Mucosa of descending colon (tissue), 3 donors: ENCODE data around the gene POU2AF1. TPM values are rescaled to one million over a fixed set of nuclear protein-coding genes. Genes with fewer than 3 reads are reported as not detected.
A peak's percentile ranks its signal among the peaks of the same experiment; 100 is the strongest.

ENCODE experiments used
- ATAC-seq: fragments of 200-7000 bp; cut with Tn5 transposase; one replicate; pipeline ENCODE4 v1.9.1; 2020; ENCODE audit warnings: mild to moderate bottlenecking, moderate library complexity
- DNase-seq, 3 donors: peaks; one replicate each; pipeline ENCODE4 v3.0.0-alpha.2; 2020
- H3K36me3 ChIP-seq: fragments of 200-600 bp; one replicate; pipeline ENCODE4 v1.8.0; 2021; ENCODE audit warnings: low read depth, mild to moderate bottlenecking
- H3K4me1 ChIP-seq: fragments of 200-600 bp; one replicate; pipeline ENCODE4 v1.8.0; 2021; ENCODE audit warnings: low read depth, mild to moderate bottlenecking
- H3K4me3 ChIP-seq: fragments of 200-600 bp; one replicate; pipeline ENCODE4 v1.8.0; 2021; ENCODE audit warnings: mild to moderate bottlenecking
- H3K9me3 ChIP-seq: fragments of 200-600 bp; one replicate; pipeline ENCODE4 v1.8.0; 2021; ENCODE audit warnings: mild to moderate bottlenecking
- CTCF ChIP-seq: fragments of 200-600 bp; IDR thresholded peaks from one replicate; pipeline ENCODE4 v1.8.0; 2022; ENCODE audit warnings: antibody characterized with exemption, mild to moderate bottlenecking
- intact Hi-C, 2 donors: fragments of 100-400 bp; cut with DNase I in 1 of 2; cut with micrococcal nuclease in 1 of 2; formaldehyde crosslinking; loops; one replicate each; pipeline versions ENCODE4 v1.11.0 to v1.11.1; 2022; cut with DNase I, micrococcal nuclease
- total RNA-seq, 3 donors: library from RNA; stranded (reverse); fragmentation: NEBNext Ultra II Directional in 2 of 3; extraction: Animal tissue kit (Norgen Biotek cat#: 25700) in 2 of 3; gene quantifications; one replicate each; pipeline versions ENCODE4 v1.2.1 to v1.2.4, GENCODE V29; 2021 to 2023
- donor health status: DM: no; HTN: no; CAD: no; lungs with moderate emphysema.
- donor health status: DM: no; HTN: no; CAD: no.
- donor health status: DM: no; HTN: yes; CAD: no.

POU2AF1 gene
- total RNA-seq, 3 donors from 2014 or later, result 2.8 to 9.3 (median 5.4) TPM

- DNase-seq (no peak), ATAC-seq (no peak)
- intact Hi-C loops, result no loop called here
- no peaks in the 10 kb centered on the region for H3K36me3 ChIP-seq
- no peak for TF ChIP-seq CTCF
- peaks cover 1% of the 10 kb centered on the region for H3K4me1 ChIP-seq
- H3K4me3 ChIP-seq, result no peak overlapping the region
- H3K9me3 ChIP-seq, result no peaks in the 10 kb centered on the region
Observed at GRCh38 chr11:111354601-111354891, 24.5 kb downstream of the POU2AF1 start.

GRCh38 chr11:111353776-111354600, 25.1 kb downstream of the POU2AF1 start:
- Histone ChIP-seq H3K4me1 (no peaks in the 10 kb centered on the region), H3K4me3 (no peak overlapping the region), H3K9me3 (no peaks in the 10 kb centered on the region), H3K36me3 (no peaks in the 10 kb centered on the region)
- intact Hi-C loops, result no loop called here
- DNase-seq (no peak), ATAC-seq (no peak)
- TF ChIP-seq CTCF, result no peak

GRCh38 chr11:111352935-111353710, 26.0 kb downstream of the POU2AF1 start:
- intact Hi-C loops, result no loop called here
- Histone ChIP-seq H3K4me3 (no peak overlapping the region), H3K4me1 (no peaks in the 10 kb centered on the region), H3K36me3 (no peaks in the 10 kb centered on the region), H3K9me3 (no peaks in the 10 kb centered on the region)
- DNase-seq (no peak), ATAC-seq (peak; percentile 84)
- no peak for TF ChIP-seq CTCF

GRCh38 chr11:111352231-111352746, 26.8 kb downstream of the POU2AF1 start:
- no peak for TF ChIP-seq CTCF
- ATAC-seq (no peak), DNase-seq (no peak)
- intact Hi-C loops, result no loop called here
- Histone ChIP-seq H3K4me3 (no peak overlapping the region), H3K9me3 (no peaks in the 10 kb centered on the region), H3K36me3 (no peaks in the 10 kb centered on the region), H3K4me1 (no peaks in the 10 kb centered on the region)

GRCh38 chr11:111351374-111352055, 27.6 kb downstream of the POU2AF1 start:
- Histone ChIP-seq H3K4me1 (no peaks in the 10 kb centered on the region), H3K9me3 (no peaks in the 10 kb centered on the region), H3K4me3 (no peak overlapping the region), H3K36me3 (no peaks in the 10 kb centered on the region)
- intact Hi-C loops, result no loop called here
- no peak for TF ChIP-seq CTCF
- DNase-seq, result no peak
- ATAC-seq, result no peak
